ENCODE data around the gene VSX2. TPM values are rescaled to one million over a fixed set of nuclear protein-coding genes. Genes with fewer than 3 reads are reported as not detected.

VSX2 gene

Small RNAs within 50 kb of the gene (small RNA-seq; reads per million reads assigned to genes)
- not detected for gene AC006349.1

Measured in skeletal muscle satellite cell (primary cell).